HEK293 (cell line): ENCODE results near the gene ZWILCH.

ENCODE experiments used
- ATF2 ChIP-seq: fragments of 450-650 bp; formaldehyde crosslinking; IDR thresholded peaks from 2 replicates; pipeline ENCODE4 v1.5.1; 2016; ENCODE audit warnings: missing biosample characterization, missing genetic modification characterization, low read depth
- CTCF ChIP-seq: fragments of 450-650 bp; formaldehyde crosslinking; IDR thresholded peaks from 2 replicates; pipeline ENCODE4 v1.5.1; 2016; ENCODE audit warnings: missing biosample characterization, missing genetic modification characterization
- ELK4 ChIP-seq: IDR thresholded peaks from 2 replicates; pipeline ENCODE4 v1.6.1; 2011; ENCODE audit warnings: mild to moderate bottlenecking, low read depth, low read length, borderline replicate concordance
- SALL2 ChIP-seq: fragments of 450-650 bp; formaldehyde crosslinking; IDR thresholded peaks from 2 replicates; pipeline ENCODE4 v1.5.0; 2017; ENCODE audit warnings: missing biosample characterization, mild to moderate bottlenecking, missing genetic modification characterization, borderline replicate concordance
- TCF7L2 ChIP-seq: IDR thresholded peaks from 2 replicates; pipeline ENCODE4 v1.6.1; 2011; ENCODE audit warnings: low read depth, mild to moderate bottlenecking, inconsistent platforms, low read length, moderate library complexity, borderline replicate concordance
- ZBTB10 ChIP-seq: fragments of 450-650 bp; formaldehyde crosslinking; IDR thresholded peaks from 2 replicates; pipeline ENCODE4 v1.5.1; 2016; ENCODE audit warnings: missing biosample characterization, missing genetic modification characterization
- ZBTB21 ChIP-seq: fragments of 450-650 bp; formaldehyde crosslinking; IDR thresholded peaks from 2 replicates; pipeline ENCODE4 v1.5.1; 2017; ENCODE audit warnings: missing biosample characterization, missing genetic modification characterization
- ZNF274 ChIP-seq, 2 experiments: fragments of 200-500 bp in 1 of 2; fragments of 450-650 bp in 1 of 2; sonication (Bioruptor generic) in 1 of 2; formaldehyde crosslinking in 1 of 2; IDR thresholded peaks; 2 replicates each; pipeline versions ENCODE4 v1.5.1 to v1.6.1; 2014 to 2016; ENCODE audit warnings: borderline replicate concordance in 1 of 2, inconsistent platforms in 1 of 2, low read length in 1 of 2, missing biosample characterization in 1 of 2, missing genetic modification characterization in 1 of 2
- ZNF660 ChIP-seq: fragments of 450-650 bp; IDR thresholded peaks from 2 replicates; pipeline ENCODE4 v1.5.1; 2018; ENCODE audit warnings: missing biosample characterization, mild to moderate bottlenecking, missing genetic modification characterization

- TF ChIP-seq ZNF274 (IDR thresholded peaks at IDR 0.05; ENCODE audit: low read length) (no peak), ZNF274 (tag by site-specific recombination; IDR thresholded peaks at IDR 0.05; ENCODE audit: borderline replicate concordance) (no peak), CTCF (no peak), SALL2 (tag by site-specific recombination) (no peak), ZNF660 (tag by site-specific recombination) (no peak), ATF2 (tag by site-specific recombination) (no peak), TCF7L2 (no peak), ZBTB10 (tag by site-specific recombination) (no peak), ELK4 (no peak), ZBTB21 (no peak)
These were observed 32.7 kb upstream of the ZWILCH start for GRCh38 chr15:66472176-66472999.
